Renal cortical epithelial cell (primary cell): ENCODE results near the gene KCTD6. TPM values are rescaled to one million over a fixed set of nuclear protein-coding genes. Genes with fewer than 3 reads are reported as not detected.

Experiments used
- total RNA-seq: library from RNA; depleted of rRNA; stranded (reverse); fragments of >200 nt; gene quantifications from 2 replicates; pipeline ENCODE4 v1.2.3, GENCODE V29; 2014

The KCTD6 gene
- total RNA-seq, 1 donor from 2014 or later = 9.5 TPM

Other genes starting within 250 kb of the KCTD6 start
- gene RPP14, start 185.9 kb upstream of the KCTD6 start, total RNA-seq = 14.5 and 27.6 TPM in 2 replicates
- 14.8 and 17.0 TPM in 2 replicates for gene HTD2, start 185.6 kb upstream of the KCTD6 start, total RNA-seq
- 8.5 and 19.3 TPM in 2 replicates for gene PXK, start 159.2 kb upstream of the KCTD6 start, total RNA-seq
- 126 and 207 TPM in 2 replicates for gene PDHB, start 58.3 kb upstream of the KCTD6 start, total RNA-seq
- gene ACOX2, start 45.1 kb downstream of the KCTD6 start, total RNA-seq = 0.75 TPM in 1 of 2 replicates, not detected in the other
- gene FAM107A, start 85.3 kb downstream of the KCTD6 start, total RNA-seq = 0.60 and 0.87 TPM in 2 replicates
- gene FAM3D, start 174.7 kb downstream of the KCTD6 start, total RNA-seq = not detected in 2 replicates